ENCODE measurements around the gene SURF4. TPM values are rescaled to one million over a fixed set of nuclear protein-coding genes. Genes with fewer than 3 reads are reported as not detected.

The SURF4 gene
- total RNA-seq, 4 donors from 2014 or later = 104 to 176 (median 139) TPM

- no peak for TF ChIP-seq CTCF (IDR thresholded peaks at IDR 0.05; ENCODE audit: low read depth)
Measured at GRCh38 chr9:133419005-133419404, 43.1 kb upstream of the SURF4 start.

- no peak for TF ChIP-seq CTCF (IDR thresholded peaks at IDR 0.05; ENCODE audit: low read depth)
Measured at GRCh38 chr9:133417541-133418461, 41.9 kb upstream of the SURF4 start, which contains the start of gene REXO4. TSS of gene REXO4 (minus strand) at chr9:133418010. CDS start at chr9:133417844, 166 bp downstream.

GRCh38 chr9:133415170-133415569 is 39.3 kb upstream of the SURF4 start:
- TF ChIP-seq CTCF (IDR thresholded peaks at IDR 0.05; ENCODE audit: low read depth) = no peak

GRCh38 chr9:133408042-133408441 is 32.2 kb upstream of the SURF4 start:
- no peak for TF ChIP-seq CTCF (IDR thresholded peaks at IDR 0.05; ENCODE audit: low read depth)

- no peak for TF ChIP-seq CTCF (IDR thresholded peaks at IDR 0.05; ENCODE audit: low read depth)
Measured at GRCh38 chr9:133406480-133407307, 30.8 kb upstream of the SURF4 start.

- TF ChIP-seq CTCF (IDR thresholded peaks at IDR 0.05; ENCODE audit: low read depth) = no peak
Measured at GRCh38 chr9:133405508-133406438, 29.9 kb upstream of the SURF4 start.
